Frontal cortex (tissue), 4 donors: ENCODE measurements around the gene ADAMTS17. TPM values are rescaled to one million over a fixed set of nuclear protein-coding genes. Genes with fewer than 3 reads are reported as not detected.

Source experiments
- DNase-seq, 2 donors: peaks; one replicate each; pipeline ENCODE4 v3.0.0; 2012; ENCODE audit warnings: low spot score in 2 of 2
- FAIRE-seq: peaks from 2 replicates; lab custom pipeline; 2012; peaks lifted over from hg19 to GRCh38; lab: Jason Lieb, UNC
- total RNA-seq: library from RNA; depleted of rRNA; stranded (reverse); fragments of >200 nt; gene quantifications from one replicate; pipeline ENCODE4 v1.2.3, GENCODE V29; 2014
- donor health status: control.
- donor health status: control.
- donor health status: control.

ADAMTS17 gene
- total RNA-seq, 1 donor from 2014 or later = 9.4 TPM

DNA sequence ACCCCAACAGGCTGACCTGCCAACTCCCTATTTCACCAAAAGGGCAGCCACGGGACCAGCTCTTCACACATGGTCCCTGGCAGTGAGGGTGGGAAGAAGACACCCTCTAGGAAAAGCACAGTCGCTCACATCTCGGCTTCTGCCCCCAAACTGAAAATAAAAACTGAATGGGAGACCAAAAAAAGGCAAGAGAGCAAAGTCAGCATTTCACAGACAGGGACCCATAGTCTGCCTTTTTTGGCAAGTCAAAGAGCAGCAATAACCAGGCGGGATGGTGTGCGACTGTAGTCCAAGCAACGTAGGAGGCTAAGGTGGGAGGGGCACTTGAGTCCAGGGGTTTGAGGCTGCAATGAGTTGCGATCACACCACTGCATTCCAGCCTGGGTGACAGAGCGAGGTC is 154.1 kb downstream of the ADAMTS17 start:
- DNase-seq (no peak), FAIRE-seq (no peak)

- FAIRE-seq (no peak), DNase-seq (no peak)
Measured at GRCh38 chr15:100186960-100187359, 154.8 kb downstream of the ADAMTS17 start.

DNA sequence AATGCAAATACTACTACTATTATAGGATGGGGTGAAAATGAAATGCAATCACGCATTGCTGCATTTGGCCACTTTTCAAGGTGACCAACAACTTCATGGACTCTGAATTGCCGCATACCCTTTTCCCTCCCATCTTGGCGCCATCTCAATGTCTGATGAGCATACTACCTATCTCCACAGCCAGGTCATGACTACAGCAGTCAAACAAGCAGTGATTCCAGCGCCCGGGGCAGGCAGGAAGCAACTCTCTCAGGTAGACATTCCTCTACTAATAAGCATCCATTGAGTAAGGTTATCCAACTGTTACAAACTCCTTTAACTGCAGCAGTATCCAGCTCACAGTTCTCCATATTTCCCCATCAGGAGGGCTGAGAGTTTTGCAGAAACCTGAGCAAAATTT is 155.4 kb downstream of the ADAMTS17 start:
- DNase-seq = no peak
- FAIRE-seq = no peak

GRCh38 chr15:100183921-100184495 is 157.8 kb downstream of the ADAMTS17 start:
- no peak for DNase-seq
- FAIRE-seq = no peak

DNA sequence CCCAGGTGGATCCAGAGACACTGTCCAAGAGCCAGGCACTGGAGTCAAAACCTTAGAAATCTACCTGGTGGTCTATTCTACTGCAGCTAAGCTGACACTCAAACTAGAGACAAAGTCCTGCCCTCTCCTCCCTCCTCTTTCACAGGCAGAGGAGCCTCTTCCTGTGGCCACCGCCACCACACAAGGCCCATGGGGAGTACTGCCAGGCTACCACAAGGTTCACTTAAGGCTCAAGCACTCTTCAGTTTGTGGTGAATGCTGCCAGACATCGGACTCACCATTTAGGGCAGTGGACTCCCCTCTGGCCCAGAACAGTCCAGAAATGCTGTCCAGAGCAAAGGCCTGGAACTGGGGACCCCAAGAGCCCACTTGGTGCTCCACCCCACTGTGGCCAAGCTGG is 160.9 kb downstream of the ADAMTS17 start:
- no peak for DNase-seq
- FAIRE-seq = no peak

- DNase-seq (no peak), FAIRE-seq (no peak)
Measured at GRCh38 chr15:100175406-100176114, 166.2 kb downstream of the ADAMTS17 start.

DNA sequence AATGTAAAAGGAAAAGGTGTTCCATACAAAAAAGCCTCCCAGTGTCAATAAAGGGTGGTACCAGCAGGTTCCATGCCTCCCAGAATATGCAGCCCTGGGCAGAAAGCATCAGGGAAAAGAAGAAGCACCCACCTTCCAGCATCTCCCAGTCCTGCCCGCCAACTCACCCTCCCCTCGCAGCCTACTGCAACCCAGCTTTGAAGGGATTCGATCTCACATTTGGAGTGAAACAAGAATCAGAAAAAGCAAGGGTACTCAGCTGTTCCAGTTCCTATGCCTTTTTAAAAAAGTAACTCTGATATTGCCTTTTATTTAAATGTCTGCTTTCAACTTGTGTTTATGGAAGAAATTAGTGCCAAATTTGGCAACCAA is 166.9 kb downstream of the ADAMTS17 start:
- no peak for DNase-seq
- no peak for FAIRE-seq

DNA sequence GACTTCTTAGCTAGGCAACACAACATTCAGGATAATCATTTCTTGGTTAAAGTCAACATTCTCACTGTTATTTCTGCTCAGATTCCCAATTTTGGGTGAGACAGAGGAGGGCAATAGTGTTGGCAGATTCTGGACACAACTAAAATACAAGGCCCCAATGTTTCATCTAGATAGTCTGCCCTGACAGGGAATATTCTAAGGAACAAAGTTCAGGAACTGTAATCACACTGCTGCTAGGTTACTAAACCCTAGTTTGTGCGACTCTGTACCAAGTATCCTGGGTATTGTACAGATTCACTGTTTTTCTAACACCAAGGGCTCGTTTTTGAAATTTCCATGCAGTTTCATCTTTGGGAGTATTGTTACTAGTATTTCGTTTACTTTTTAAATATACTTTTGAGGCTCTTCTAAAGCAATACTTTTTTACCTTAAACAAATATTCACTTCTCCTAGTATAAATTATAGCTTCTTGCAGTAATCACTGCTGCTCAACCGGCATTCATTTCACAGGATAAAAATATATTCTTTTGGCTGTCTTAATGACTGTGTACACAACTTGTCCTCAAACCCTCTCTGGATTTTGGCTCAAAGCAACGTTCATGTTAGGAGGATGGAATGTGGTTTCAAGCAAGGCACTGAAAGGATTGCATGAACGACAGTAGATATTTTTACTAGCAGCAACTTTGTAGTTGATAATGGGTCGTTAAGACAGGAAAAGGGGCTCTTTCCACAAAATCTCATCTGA is 167.4 kb downstream of the ADAMTS17 start:
- FAIRE-seq (no peak), DNase-seq (no peak)

DNA sequence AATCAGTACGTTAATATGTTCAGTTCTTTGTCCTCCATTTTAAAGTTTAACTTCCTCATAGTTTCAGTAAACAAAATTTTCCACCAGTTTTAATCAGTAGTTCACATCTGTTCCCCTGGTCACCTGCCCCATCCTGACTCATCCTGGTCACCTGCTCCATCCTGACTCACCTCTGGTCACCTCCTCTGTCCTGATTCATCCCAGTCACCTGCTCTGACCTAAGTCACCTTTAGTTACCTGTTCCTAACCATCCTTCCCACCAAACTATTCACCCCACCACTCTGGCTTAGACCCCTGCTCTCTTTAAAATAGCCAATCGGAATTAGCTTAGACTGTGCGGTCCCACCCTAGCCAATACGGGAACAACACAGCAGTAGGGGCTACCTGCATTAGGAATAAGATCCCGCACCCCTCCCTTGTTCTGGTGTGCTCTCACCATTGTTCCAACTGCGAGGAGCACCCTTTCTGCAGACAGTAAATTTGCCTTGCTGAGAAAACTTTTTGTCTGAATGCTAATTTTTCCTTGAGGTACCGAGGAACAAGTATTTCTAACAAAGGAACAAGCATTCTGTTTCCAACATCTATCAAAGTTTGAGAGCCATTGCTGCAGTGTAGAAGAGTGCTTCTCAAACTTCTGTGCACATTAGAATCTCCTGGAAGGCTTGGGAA is 169.3 kb downstream of the ADAMTS17 start:
- no peak for DNase-seq
- FAIRE-seq = no peak

DNA sequence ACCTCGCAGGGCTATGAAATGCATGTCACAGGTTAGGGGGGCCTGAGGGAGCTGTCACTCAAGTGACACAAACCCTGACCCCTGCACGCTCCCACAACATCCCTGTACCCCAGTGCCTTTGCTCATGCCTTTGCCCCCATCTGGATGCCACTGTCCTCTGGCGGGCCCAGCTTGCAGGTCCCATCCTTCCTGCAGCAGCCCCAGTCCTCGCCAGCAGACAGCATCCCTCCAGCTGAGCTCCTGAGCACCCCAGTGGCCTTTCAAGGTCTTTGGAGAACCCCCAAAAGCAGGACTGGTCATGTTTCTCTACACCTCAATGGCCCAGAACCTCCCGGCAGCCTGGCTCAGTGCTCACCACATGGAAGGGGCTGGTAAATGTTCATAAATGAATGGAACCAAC is 170.4 kb downstream of the ADAMTS17 start:
- DNase-seq (no peak), FAIRE-seq (no peak)

DNA sequence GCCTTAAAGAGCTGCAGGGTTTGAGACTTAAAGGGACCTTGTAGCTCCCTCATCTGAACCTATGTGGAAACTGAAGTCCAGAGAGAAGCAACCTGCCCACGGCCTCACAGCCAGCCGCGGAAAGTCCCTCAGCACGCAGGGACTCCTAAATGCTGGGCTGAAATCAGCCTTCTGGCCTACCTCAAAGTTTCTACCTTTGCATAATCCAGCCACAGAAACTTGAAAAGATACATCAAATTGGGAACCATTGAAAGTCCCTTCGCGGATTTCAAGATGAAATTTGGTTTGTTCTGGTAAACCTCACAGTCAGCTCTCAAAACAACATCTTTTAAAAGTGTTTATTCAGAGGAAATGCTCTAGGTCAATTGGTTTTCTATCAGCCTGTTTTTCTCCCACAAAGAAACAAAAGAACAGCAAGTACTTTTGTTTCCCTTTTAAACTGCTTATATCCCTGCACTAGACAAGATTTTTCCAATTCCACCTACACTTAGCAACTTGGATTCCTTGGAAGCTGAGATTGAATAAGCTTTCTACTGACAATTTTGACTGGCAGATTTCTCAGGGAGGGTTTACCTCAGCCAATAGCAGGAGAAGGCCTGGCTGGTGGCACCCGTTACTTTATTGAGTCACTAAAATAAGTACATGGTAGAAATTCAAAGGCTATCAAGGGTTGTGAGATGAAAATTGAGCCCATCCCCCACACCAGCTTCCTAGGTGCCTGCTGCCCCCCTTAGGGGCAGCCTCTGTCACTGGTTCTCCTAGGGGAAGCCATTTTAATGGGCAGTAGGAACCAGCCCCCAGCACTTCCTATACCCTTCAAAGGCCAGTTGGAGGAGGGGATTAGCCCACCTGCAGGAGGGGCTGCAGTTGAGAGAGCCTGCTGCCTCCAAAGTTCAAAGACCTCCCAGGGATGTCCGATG is 171.2 kb downstream of the ADAMTS17 start:
- no peak for DNase-seq
- FAIRE-seq = no peak

DNA sequence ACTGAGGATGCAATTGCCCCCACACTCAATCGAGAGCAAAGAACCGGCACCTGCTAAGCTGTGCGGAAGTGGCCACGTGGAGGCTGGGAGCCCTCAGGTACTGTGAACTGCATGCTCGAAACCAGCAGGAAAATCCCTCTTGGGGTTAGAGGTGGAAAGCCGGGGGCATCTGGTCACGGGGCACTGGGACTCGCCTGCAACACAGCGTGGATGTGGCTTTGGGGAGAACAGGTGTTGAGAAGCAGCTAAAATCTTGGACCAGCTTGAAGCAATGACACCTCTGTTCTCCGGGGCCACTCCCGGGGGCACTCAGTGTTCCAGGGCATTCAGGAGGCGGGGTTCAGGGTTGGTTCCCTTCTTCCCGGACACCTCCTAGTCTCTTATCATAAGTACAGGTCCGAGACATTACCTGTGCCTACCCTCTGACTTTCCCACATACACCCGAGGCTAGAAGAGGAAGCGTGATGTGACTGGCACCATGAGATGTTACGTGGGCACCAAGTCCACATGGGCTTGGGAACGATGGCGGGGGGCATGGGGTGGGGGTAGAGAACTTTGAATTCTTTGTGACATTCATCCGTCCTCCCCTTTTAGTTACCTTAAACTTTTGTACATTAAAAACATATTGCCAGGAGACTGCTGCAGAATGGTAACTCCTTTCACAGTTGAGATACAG is 172.0 kb downstream of the ADAMTS17 start:
- FAIRE-seq (no peak), DNase-seq (no peak)

DNA sequence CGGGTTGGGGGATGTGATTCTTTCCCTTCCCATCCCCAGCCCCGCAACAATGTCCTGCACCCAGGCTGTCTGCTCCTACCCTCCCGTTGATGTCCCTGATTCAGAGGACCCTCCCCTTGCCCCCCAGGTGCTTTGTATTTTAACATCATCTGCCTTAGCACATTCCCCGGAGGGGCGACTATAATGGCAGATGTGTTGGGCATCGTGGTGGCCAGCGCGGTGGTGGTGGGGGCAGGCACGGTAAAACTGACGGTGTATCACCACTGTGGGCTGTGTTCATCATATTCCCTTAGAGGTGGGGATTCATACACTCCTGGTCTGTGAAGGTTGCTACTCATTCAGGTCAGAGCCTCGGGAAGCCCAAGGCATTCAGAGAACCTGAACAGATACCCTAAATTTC is 173.0 kb downstream of the ADAMTS17 start:
- FAIRE-seq = no peak
- DNase-seq = no peak

DNA sequence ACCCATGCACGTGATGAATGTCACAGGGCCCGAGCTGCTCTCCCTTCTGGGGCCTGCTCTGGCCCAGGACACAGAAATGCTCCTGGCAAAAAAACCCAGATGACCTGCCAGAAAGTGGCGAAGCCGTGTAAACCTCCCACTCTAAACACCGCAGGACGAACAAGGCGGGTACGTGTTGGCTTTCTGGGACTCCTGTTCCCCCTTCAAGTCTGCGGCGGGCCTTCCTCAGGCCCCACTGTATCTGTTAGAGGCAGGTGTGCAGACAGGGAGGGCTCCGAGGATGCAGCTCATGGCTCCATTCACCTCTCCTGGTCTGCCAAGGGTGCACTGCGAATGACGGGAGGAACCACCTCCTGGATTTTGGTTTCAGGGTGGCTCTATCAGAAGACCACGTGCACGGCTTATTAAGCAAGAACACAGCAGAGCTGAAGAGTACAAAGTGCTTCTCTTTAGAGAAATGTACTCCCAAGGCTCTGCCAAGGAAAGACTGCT is 173.8 kb downstream of the ADAMTS17 start:
- DNase-seq (no peak), FAIRE-seq (no peak)

DNA sequence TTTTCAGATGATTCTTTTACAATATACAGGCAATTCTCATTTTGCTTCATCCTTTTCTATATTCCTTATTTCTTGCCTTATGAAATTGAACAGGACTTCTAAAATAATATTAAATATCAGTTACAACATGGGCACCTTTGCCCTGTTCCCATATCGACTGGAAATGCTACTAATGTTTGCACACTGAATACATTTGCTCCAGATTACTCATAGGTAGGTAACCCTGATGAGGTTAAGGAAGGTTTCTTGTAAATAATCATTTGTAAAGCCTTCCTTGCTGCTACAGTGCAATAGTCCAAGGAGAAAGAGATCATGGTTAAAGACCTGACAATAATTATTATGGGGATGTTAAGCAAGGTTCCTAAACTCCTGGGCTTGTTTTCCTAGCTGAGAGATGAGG is 175.5 kb downstream of the ADAMTS17 start:
- FAIRE-seq = no peak

DNA sequence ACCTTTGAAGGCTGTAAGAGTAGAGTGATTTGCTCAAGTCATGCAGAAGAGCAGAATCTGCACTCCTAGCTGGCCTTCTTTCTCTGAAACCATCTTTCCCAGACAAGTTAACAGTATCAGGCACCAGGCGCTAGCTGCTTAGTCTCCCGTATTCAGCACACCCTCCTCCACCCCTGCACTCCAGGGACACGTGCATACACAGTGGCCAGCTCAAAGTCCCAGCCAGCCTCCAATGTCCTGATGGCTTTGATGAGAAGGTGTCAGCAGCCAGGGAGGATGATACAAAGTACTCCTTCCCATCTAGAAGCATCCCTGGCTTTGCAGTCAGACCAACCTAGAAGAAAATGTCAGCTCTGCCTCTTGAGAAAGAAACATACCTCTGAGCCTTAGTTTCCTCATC is 177.8 kb downstream of the ADAMTS17 start:
- FAIRE-seq = no peak
- no peak for DNase-seq

More for the DNA sequence above, 175.5 kb downstream of the ADAMTS17 start:
- DNase-seq = no peak

- no peak for FAIRE-seq
Measured at GRCh38 chr15:100160953-100161352, 180.8 kb downstream of the ADAMTS17 start.

GRCh38 chr15:100159436-100159835 is 182.3 kb downstream of the ADAMTS17 start:
- no peak for DNase-seq
- no peak for FAIRE-seq

More at GRCh38 chr15:100160953-100161352, 180.8 kb downstream of the ADAMTS17 start:
- no peak for DNase-seq

DNA sequence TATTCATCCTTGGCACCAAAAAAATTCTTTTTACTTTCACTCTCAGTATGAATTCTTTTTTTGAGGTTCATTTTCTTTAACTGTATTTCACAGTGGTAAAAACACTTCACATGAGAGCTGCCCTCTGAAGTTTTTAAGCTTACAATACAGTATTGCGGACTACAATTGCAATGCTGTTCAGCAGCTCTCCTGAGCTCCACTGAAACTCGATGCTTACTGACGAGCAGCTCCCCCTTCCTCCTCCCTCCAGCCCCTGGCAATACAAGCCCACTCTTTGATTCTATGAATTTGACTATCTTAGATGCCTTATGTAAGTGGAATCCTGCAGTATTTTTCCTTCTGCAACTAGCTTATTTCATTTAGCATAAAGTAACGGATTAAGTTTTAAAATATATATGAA is 183.4 kb downstream of the ADAMTS17 start:
- DNase-seq = no peak
- FAIRE-seq = no peak
